Measurements from ENCODE around the gene GSTA1. TPM values are rescaled to one million over a fixed set of nuclear protein-coding genes. Genes with fewer than 3 reads are reported as not detected.
"Not testable (repeated sequence)": the region's sequence is repeated elsewhere in the genome, so short reads cannot be mapped to it uniquely, and the experiment has no call there.

Gene GSTA1
- total RNA-seq, 1 donor from 2014 or later, result 0.49 TPM

- intact Hi-C loops (cut with DNase I); ATAC-seq; DNase-seq (ENCODE audit: low spot score): not testable (repeated sequence)
Measured at GRCh38 chr6:52767658-52768057, 36.0 kb downstream of the GSTA1 start.

- DNase-seq (ENCODE audit: low spot score); ATAC-seq; intact Hi-C loops (cut with DNase I): not testable (repeated sequence)
Measured at GRCh38 chr6:52763322-52763916, 40.2 kb downstream of the GSTA1 start, which contains the start of gene GSTA2. TSS of gene GSTA2 (minus strand) at chr6:52763475. CDS start at chr6:52757947, 5,528 bp downstream.

GRCh38 chr6:52761673-52762491 is 41.7 kb downstream of the GSTA1 start:
- ATAC-seq; intact Hi-C loops (cut with DNase I); DNase-seq (ENCODE audit: low spot score): not testable (repeated sequence)

GRCh38 chr6:52760105-52760765 is 43.4 kb downstream of the GSTA1 start:
- no peak for DNase-seq (ENCODE audit: low spot score)
- ATAC-seq, result no peak
- intact Hi-C loops (cut with DNase I), result no loop called here

GRCh38 chr6:52759085-52759484 is 44.5 kb downstream of the GSTA1 start:
- ATAC-seq, result no peak
- DNase-seq (ENCODE audit: low spot score), result no peak
- intact Hi-C loops (cut with DNase I), result no loop called here

GRCh38 chr6:52757651-52758338 is 45.8 kb downstream of the GSTA1 start:
- DNase-seq (ENCODE audit: low spot score); ATAC-seq; intact Hi-C loops (cut with DNase I): not testable (repeated sequence)

GRCh38 chr6:52754443-52754842 is 49.2 kb downstream of the GSTA1 start:
- ATAC-seq (no peak), DNase-seq (ENCODE audit: low spot score) (no peak)
- intact Hi-C loops (cut with DNase I), result no loop called here

GRCh38 chr6:52753137-52753536 is 50.5 kb downstream of the GSTA1 start:
- ATAC-seq; intact Hi-C loops (cut with DNase I); DNase-seq (ENCODE audit: low spot score): not testable (repeated sequence)

GRCh38 chr6:52752310-52752709 is 51.3 kb downstream of the GSTA1 start:
- no peak for ATAC-seq
- intact Hi-C loops (cut with DNase I), result no loop called here

GRCh38 chr6:52749556-52750152 is 54.0 kb downstream of the GSTA1 start:
- DNase-seq (ENCODE audit: low spot score) (no peak), ATAC-seq (no peak)
- intact Hi-C loops (cut with DNase I), result no loop called here

More at GRCh38 chr6:52752310-52752709, 51.3 kb downstream of the GSTA1 start:
- DNase-seq (ENCODE audit: low spot score), result no peak

GRCh38 chr6:52747301-52747700 is 56.3 kb downstream of the GSTA1 start:
- DNase-seq (ENCODE audit: low spot score); intact Hi-C loops (cut with DNase I); ATAC-seq: not testable (repeated sequence)

- ATAC-seq (no peak), DNase-seq (ENCODE audit: low spot score) (no peak)
- intact Hi-C loops (cut with DNase I), result no loop called here
Measured at GRCh38 chr6:52746213-52746612, 57.4 kb downstream of the GSTA1 start.

- DNase-seq (ENCODE audit: low spot score) (no peak), ATAC-seq (no peak)
- intact Hi-C loops (cut with DNase I), result no loop called here
Measured at GRCh38 chr6:52745764-52746201, 57.8 kb downstream of the GSTA1 start.

GRCh38 chr6:52741872-52742271 is 61.7 kb downstream of the GSTA1 start:
- DNase-seq (ENCODE audit: low spot score) (no peak), ATAC-seq (no peak)
- intact Hi-C loops (cut with DNase I), result no loop called here

Other genes starting within 250 kb of the GSTA1 start
- gene TRAM2, start 226.8 kb downstream of the GSTA1 start, total RNA-seq, result 18.6 TPM
- gene TMEM14A, start 132.7 kb downstream of the GSTA1 start, total RNA-seq, result 29.6 TPM
- not detected for gene GSTA2, start 40.3 kb downstream of the GSTA1 start, total RNA-seq
- gene GSTA5, start 37.0 kb upstream of the GSTA1 start, total RNA-seq, result not detected
- not detected for gene GSTA3, start 105.9 kb upstream of the GSTA1 start, total RNA-seq
- gene GSTA4, start 191.5 kb upstream of the GSTA1 start, total RNA-seq, result 24.1 TPM

Measured in sciatic nerve (tissue), 2 donors.